ENCODE measurements around the gene SCYGR8. TPM values are rescaled to one million over a fixed set of nuclear protein-coding genes. Genes with fewer than 3 reads are reported as not detected.

SCYGR8 gene
- total RNA-seq, 1 donor from 2014 or later: not detected

Other genes starting within 250 kb of the SCYGR8 start
- gene SCYGR2, start 147.0 kb upstream of the SCYGR8 start, total RNA-seq: not detected in 2 replicates
- gene SCYGR3, start 131.1 kb upstream of the SCYGR8 start, total RNA-seq: not detected in 2 replicates
- gene SCYGR4, start 128.4 kb upstream of the SCYGR8 start, total RNA-seq: not detected in 2 replicates
- not detected in 2 replicates for gene SCYGR5, start 79.1 kb upstream of the SCYGR8 start, total RNA-seq
- not detected in 2 replicates for gene SLC19A3, start 27.9 kb upstream of the SCYGR8 start, total RNA-seq
- not detected in 2 replicates for gene SCYGR6, start 21.1 kb upstream of the SCYGR8 start, total RNA-seq
- gene SCYGR7, start 17.6 kb upstream of the SCYGR8 start, total RNA-seq: not detected in 2 replicates
- gene CCL20, start 67.9 kb downstream of the SCYGR8 start, total RNA-seq: 1.2 and 3.2 TPM in 2 replicates
- gene DAW1, start 125.7 kb downstream of the SCYGR8 start, total RNA-seq: not detected in 2 replicates